ENCODE measurements around the gene CFAP46. TPM values are rescaled to one million over a fixed set of nuclear protein-coding genes. Genes with fewer than 3 reads are reported as not detected.
"Not testable (repeated sequence)": the region's sequence is repeated elsewhere in the genome, so short reads cannot be mapped to it uniquely, and the experiment has no call there.

Gene CFAP46
- total RNA-seq, 1 donor from 2014 or later: 1.9 TPM

GRCh38 chr10:132926777-132927650 lies 15.4 kb downstream of the CFAP46 start:
- DNase-seq: no peak

GRCh38 chr10:132926070-132926469 lies 16.3 kb downstream of the CFAP46 start:
- no peak for DNase-seq

GRCh38 chr10:132925614-132926013 lies 16.8 kb downstream of the CFAP46 start:
- DNase-seq: no peak

- no peak for DNase-seq
These were observed 17.3 kb downstream of the CFAP46 start for GRCh38 chr10:132925071-132925561.

- no peak for DNase-seq
These were observed 18.1 kb downstream of the CFAP46 start for GRCh38 chr10:132924046-132924952.

- DNase-seq: not testable (repeated sequence)
These were observed 19.0 kb downstream of the CFAP46 start for GRCh38 chr10:132923384-132923783.

GRCh38 chr10:132922872-132923271 lies 19.5 kb downstream of the CFAP46 start:
- DNase-seq: no peak

- DNase-seq: no peak
These were observed 20.3 kb downstream of the CFAP46 start for GRCh38 chr10:132921818-132922807.

- DNase-seq: no peak
These were observed 21.3 kb downstream of the CFAP46 start for GRCh38 chr10:132921086-132921485.

- no peak for DNase-seq
These were observed 22.1 kb downstream of the CFAP46 start for GRCh38 chr10:132920101-132920925.

GRCh38 chr10:132919374-132920100 lies 22.8 kb downstream of the CFAP46 start:
- DNase-seq: no peak

- DNase-seq: no peak
These were observed 23.6 kb downstream of the CFAP46 start for GRCh38 chr10:132918617-132919373.

GRCh38 chr10:132918264-132918616 lies 24.1 kb downstream of the CFAP46 start:
- no peak for DNase-seq

GRCh38 chr10:132916956-132917666 lies 25.3 kb downstream of the CFAP46 start:
- DNase-seq: no peak

- DNase-seq: no peak
These were observed 25.9 kb downstream of the CFAP46 start for GRCh38 chr10:132916421-132916841.

GRCh38 chr10:132915411-132915810 lies 27.0 kb downstream of the CFAP46 start:
- no peak for DNase-seq

GRCh38 chr10:132914732-132915131 lies 27.6 kb downstream of the CFAP46 start:
- no peak for DNase-seq

GRCh38 chr10:132913559-132914115 lies 28.7 kb downstream of the CFAP46 start:
- DNase-seq: no peak

Measured in occipital lobe (tissue), 2 donors.